ENCODE data around the gene NR2C2AP.

Gene NR2C2AP

DNA sequence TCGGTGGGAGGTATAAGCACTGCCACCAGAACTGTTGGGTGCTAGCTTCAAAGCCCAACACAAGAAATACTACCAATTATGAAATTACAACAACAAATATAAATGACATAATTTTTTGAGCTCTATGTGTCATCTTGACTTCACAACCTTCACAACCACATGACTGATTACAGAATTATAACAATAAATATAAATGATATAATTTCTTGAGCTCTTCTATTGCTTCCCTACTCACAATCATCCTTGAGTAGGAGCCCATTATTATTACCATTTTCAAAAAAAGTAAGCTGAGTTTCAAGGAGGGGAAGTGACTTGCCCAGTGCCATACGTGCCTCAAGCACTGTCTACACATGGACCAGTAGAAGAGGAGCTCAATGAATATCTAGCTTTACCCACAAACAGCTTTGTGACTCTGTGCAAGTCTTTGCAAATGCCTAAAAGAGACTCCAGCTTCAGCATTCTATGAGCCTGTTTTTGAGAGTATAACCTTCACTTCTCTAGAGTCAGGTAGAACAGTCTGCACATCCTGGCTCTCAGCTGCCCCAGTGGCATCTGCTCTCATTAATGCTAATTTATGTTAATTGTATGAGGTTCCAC, 31.1 kb upstream of the NR2C2AP start:
- H3K27ac ChIP-seq, result no peak overlapping the region

GRCh38 chr19:19232261-19232721, 29.1 kb upstream of the NR2C2AP start:
- H3K27ac ChIP-seq, result no peak overlapping the region
- TF ChIP-seq ZFX (IDR thresholded peaks at IDR 0.05; ENCODE audit: borderline replicate concordance), result no peak
- no peak for TF ChIP-seq CTCF (IDR thresholded peaks at IDR 0.05)

More for the DNA sequence above, 31.1 kb upstream of the NR2C2AP start:
- TF ChIP-seq CTCF (IDR thresholded peaks at IDR 0.05) (no peak), ZFX (IDR thresholded peaks at IDR 0.05; ENCODE audit: borderline replicate concordance) (no peak)

DNA sequence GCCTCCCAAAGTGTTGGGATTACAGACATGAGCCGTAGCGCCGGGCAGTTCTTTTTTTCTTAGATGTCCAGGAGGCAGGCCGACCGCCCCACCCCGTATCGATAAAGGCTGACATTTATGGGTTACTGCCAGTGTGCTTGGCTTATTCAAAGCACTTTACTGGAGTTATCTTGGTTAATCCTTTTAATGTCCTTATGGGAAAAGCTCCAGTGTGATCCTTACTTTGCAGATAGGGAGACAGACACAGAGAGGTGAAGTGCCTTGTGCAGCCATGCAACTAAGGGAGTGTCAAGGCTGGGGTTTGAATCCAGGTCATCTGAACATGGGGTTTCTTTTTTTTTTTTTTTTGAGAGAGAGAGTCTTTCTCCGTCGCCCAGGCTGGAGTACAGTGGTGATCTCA, 27.8 kb upstream of the NR2C2AP start:
- no peak for TF ChIP-seq CTCF (IDR thresholded peaks at IDR 0.05)
- TF ChIP-seq ZFX (IDR thresholded peaks at IDR 0.05; ENCODE audit: borderline replicate concordance), result no peak
- H3K27ac ChIP-seq, result no peak overlapping the region

DNA sequence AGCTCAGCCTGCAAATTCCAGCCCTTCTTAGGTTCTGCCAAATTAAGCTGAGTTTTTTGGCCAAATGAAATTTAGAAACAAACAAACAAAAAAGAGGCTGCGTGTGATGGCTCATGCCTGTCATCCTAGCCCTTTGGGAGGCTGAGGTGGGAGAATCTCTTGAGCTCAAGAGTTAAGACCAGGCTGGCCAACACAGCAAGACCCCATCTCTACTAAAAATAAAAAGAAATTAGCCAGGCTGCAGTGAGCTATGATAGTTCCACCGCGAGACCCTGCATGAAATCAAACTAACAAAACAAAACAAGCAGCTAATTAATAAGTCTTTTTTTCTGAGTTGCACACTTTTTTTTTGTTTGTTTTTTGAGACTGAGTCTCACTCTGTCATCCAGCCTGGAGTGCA, 26.5 kb upstream of the NR2C2AP start:
- TF ChIP-seq CTCF (IDR thresholded peaks at IDR 0.05) (no peak), ZFX (IDR thresholded peaks at IDR 0.05; ENCODE audit: borderline replicate concordance) (no peak)
- no peak overlapping the region for H3K27ac ChIP-seq

DNA sequence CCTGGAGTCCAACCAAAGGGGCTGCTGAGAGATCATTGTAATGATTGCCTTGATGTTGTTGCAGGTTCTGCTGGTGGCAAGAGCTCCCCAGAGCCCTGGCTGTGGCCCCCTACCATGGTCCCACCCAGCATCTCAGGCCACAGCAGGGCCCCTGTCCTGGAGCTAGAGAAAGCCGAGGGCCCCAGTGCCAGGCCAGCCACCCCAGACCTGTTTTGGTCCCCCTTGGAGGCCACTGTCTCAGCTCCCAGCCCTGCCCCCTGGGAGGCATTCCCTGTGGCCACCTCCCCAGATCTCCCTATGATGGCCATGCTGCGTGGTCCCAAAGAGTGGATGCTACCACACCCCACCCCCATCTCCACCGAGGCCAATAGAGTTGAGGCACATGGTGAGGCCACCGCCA, 24.0 kb upstream of the NR2C2AP start:
- TF ChIP-seq ZFX (IDR thresholded peaks at IDR 0.05; ENCODE audit: borderline replicate concordance), result no peak
- TF ChIP-seq CTCF (IDR thresholded peaks at IDR 0.05), result no peak
- no peak overlapping the region for H3K27ac ChIP-seq

GRCh38 chr19:19226663-19227062, 23.4 kb upstream of the NR2C2AP start:
- no peak overlapping the region for H3K27ac ChIP-seq
- TF ChIP-seq CTCF (IDR thresholded peaks at IDR 0.05) (no peak), ZFX (IDR thresholded peaks at IDR 0.05; ENCODE audit: borderline replicate concordance) (no peak)

DNA sequence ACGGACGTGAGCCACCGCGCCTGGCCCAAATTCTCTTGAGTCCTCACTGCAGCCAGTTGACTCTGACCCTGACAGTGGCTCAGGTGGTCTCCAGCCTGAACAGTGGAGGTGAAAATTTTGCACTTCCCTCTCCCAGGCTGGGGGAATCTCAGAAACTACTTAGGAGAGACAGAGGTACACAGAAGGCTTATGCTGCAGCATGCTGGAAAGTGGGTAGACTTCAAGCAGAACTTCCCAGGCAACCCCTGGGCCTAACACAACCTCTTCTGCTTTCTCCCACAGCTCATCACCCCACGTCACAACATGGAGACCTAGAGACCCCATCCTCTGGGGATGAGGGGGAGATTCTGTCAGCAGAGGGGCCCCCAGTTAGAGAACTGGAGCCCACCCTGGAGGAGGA, 23.0 kb upstream of the NR2C2AP start:
- H3K27ac ChIP-seq, result no peak overlapping the region
- TF ChIP-seq CTCF (IDR thresholded peaks at IDR 0.05) (no peak), ZFX (IDR thresholded peaks at IDR 0.05; ENCODE audit: borderline replicate concordance) (no peak)
